Measurements from ENCODE around the gene RPS15.

RPS15 gene

GRCh38 chr19:1449467-1450442, 11.6 kb downstream of the RPS15 start, which contains the start of gene APC2:
APC2 (plus strand) TSS chr19:1450121; CDS start chr19:1453002, 2,881 bp downstream.
- no peak for TF ChIP-seq CTCF (IDR thresholded peaks at IDR 0.05; ENCODE audit: low read depth, low read length)
- no peak within 1 kb of the TSS for H3K4me3 ChIP-seq (replicated peaks in 1 of 2; ENCODE audit: low read depth in 2 of 2, low read length in 2 of 2)

GRCh38 chr19:1450735-1451731, 12.8 kb downstream of the RPS15 start:
- no peak overlapping the region for H3K4me3 ChIP-seq (replicated peaks in 1 of 2; ENCODE audit: low read depth in 2 of 2, low read length in 2 of 2)
- TF ChIP-seq CTCF (IDR thresholded peaks at IDR 0.05; ENCODE audit: low read depth, low read length): no peak
- DNase-seq (ENCODE audit: low read depth in 2 of 2): no peak

More at GRCh38 chr19:1449467-1450442, 11.6 kb downstream of the RPS15 start, which contains the start of gene APC2:
- DNase-seq (ENCODE audit: low read depth in 2 of 2): no peak

GRCh38 chr19:1451916-1452801, 14.0 kb downstream of the RPS15 start:
- TF ChIP-seq CTCF (IDR thresholded peaks at IDR 0.05; ENCODE audit: low read depth, low read length): no peak
- H3K4me3 ChIP-seq (replicated peaks in 1 of 2; ENCODE audit: low read depth in 2 of 2, low read length in 2 of 2): no peak overlapping the region
- DNase-seq (ENCODE audit: low read depth in 2 of 2): no peak

GRCh38 chr19:1452802-1453524, 14.8 kb downstream of the RPS15 start:
- no peak for DNase-seq (ENCODE audit: low read depth in 2 of 2)
- H3K4me3 ChIP-seq (replicated peaks in 1 of 2; ENCODE audit: low read depth in 2 of 2, low read length in 2 of 2): no peak overlapping the region

More at GRCh38 chr19:1452802-1453524, 14.8 kb downstream of the RPS15 start:
- no peak for TF ChIP-seq CTCF (IDR thresholded peaks at IDR 0.05; ENCODE audit: low read depth, low read length)
